Measurements from ENCODE around the gene ZNF236. TPM values are rescaled to one million over a fixed set of nuclear protein-coding genes. Genes with fewer than 3 reads are reported as not detected.

Gene ZNF236
- total RNA-seq, 1 donor from 2014 or later = 18.4 TPM

GRCh38 chr18:76895498-76895897 lies 73.1 kb downstream of the ZNF236 start:
- no peak overlapping the region for H3K27ac Mint-ChIP-seq (ENCODE audit: unreplicated experiment)
- H3K4me1 Mint-ChIP-seq = peaks cover 7% of the 10 kb centered on the region
- TF ChIP-seq, protein P1, sequence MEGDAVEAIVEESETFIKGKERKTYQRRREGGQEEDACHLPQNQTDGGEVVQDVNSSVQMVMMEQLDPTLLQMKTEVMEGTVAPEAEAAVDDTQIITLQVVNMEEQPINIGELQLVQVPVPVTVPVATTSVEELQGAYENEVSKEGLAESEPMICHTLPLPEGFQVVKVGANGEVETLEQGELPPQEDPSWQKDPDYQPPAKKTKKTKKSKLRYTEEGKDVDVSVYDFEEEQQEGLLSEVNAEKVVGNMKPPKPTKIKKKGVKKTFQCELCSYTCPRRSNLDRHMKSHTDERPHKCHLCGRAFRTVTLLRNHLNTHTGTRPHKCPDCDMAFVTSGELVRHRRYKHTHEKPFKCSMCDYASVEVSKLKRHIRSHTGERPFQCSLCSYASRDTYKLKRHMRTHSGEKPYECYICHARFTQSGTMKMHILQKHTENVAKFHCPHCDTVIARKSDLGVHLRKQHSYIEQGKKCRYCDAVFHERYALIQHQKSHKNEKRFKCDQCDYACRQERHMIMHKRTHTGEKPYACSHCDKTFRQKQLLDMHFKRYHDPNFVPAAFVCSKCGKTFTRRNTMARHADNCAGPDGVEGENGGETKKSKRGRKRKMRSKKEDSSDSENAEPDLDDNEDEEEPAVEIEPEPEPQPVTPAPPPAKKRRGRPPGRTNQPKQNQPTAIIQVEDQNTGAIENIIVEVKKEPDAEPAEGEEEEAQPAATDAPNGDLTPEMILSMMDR (conservative IDR thresholded peaks at IDR 0.05) = no peak
- H3K27me3 Mint-ChIP-seq (ENCODE audit: low read depth) = no peaks in the 10 kb centered on the region
- DNase-seq (ENCODE audit: low read depth, low spot score) = no peak
- no peaks in the 10 kb centered on the region for H3K9me3 Mint-ChIP-seq
- H3K36me3 Mint-ChIP-seq (ENCODE audit: low read depth) = peaks cover 49% of the 10 kb centered on the region
- no peak overlapping the region for H3K4me3 Mint-ChIP-seq

DNA sequence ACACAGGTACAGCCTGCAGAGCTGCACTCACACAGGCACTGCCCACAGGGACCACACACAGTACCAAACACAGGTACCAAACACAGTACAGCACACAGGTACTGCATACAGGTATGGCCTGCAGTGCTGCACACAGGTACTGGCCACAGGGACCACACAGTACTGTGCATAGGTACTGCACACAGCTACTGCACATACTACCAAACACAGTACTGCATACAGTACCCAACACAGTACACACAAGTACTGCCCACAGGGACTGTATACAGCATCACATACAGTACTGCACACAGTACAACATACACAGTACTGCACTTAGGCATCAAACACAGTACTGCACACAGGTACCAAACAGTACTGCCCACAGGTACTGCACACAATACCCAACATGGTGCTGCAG lies 74.3 kb downstream of the ZNF236 start:
- no peaks in the 10 kb centered on the region for H3K27me3 Mint-ChIP-seq (ENCODE audit: low read depth)
- H3K36me3 Mint-ChIP-seq (ENCODE audit: low read depth) = peaks cover 47% of the 10 kb centered on the region
- TF ChIP-seq, protein P1 (conservative IDR thresholded peaks at IDR 0.05) = no peak
- no peaks in the 10 kb centered on the region for H3K9me3 Mint-ChIP-seq
- H3K4me3 Mint-ChIP-seq = no peak overlapping the region
- H3K27ac Mint-ChIP-seq (ENCODE audit: unreplicated experiment) = no peak overlapping the region
- H3K4me1 Mint-ChIP-seq = peaks cover 7% of the 10 kb centered on the region
- no peak for DNase-seq (ENCODE audit: low read depth, low spot score)

GRCh38 chr18:76897257-76897656 lies 74.9 kb downstream of the ZNF236 start:
- no peak for DNase-seq (ENCODE audit: low read depth, low spot score)
- H3K4me1 Mint-ChIP-seq = peaks cover 7% of the 10 kb centered on the region
- H3K27me3 Mint-ChIP-seq (ENCODE audit: low read depth) = no peaks in the 10 kb centered on the region
- no peak overlapping the region for H3K27ac Mint-ChIP-seq (ENCODE audit: unreplicated experiment)
- H3K4me3 Mint-ChIP-seq = no peak overlapping the region
- H3K9me3 Mint-ChIP-seq = no peaks in the 10 kb centered on the region
- TF ChIP-seq, protein P1 (conservative IDR thresholded peaks at IDR 0.05) = no peak
- H3K36me3 Mint-ChIP-seq (ENCODE audit: low read depth) = peaks cover 45% of the 10 kb centered on the region

DNA sequence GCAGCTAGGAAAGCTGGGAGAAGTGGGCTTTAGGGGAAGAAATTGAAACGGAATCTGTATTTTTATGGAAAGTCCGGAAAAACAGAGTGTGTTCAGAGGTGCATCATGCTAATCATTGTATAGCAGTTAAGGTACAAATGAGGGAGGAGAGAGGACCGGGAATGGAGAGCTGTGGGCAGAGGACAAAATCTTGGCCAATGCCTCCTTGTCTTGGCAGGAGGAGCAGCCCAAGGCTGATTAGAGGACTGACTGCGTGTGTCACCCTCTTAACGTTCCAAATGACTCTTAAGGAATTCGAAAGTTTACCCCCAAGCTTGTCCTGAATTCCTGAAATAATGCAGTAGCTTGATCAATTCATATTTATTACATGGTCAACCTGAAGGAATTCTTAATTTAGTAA lies 81.0 kb downstream of the ZNF236 start:
- no peaks in the 10 kb centered on the region for H3K4me1 Mint-ChIP-seq
- no peak overlapping the region for H3K4me3 Mint-ChIP-seq
- DNase-seq (ENCODE audit: low read depth, low spot score) = no peak
- H3K36me3 Mint-ChIP-seq (ENCODE audit: low read depth) = peaks cover 15% of the 10 kb centered on the region
- TF ChIP-seq, protein P1 (conservative IDR thresholded peaks at IDR 0.05) = no peak
- no peaks in the 10 kb centered on the region for H3K9me3 Mint-ChIP-seq
- no peak overlapping the region for H3K27ac Mint-ChIP-seq (ENCODE audit: unreplicated experiment)
- no peaks in the 10 kb centered on the region for H3K27me3 Mint-ChIP-seq (ENCODE audit: low read depth)

GRCh38 chr18:76905821-76906220 lies 83.5 kb downstream of the ZNF236 start:
- Mint-ChIP-seq H3K27ac (ENCODE audit: unreplicated experiment) (no peak overlapping the region), H3K9me3 (no peaks in the 10 kb centered on the region), H3K27me3 (ENCODE audit: low read depth) (no peaks in the 10 kb centered on the region), H3K36me3 (ENCODE audit: low read depth) (peaks cover 9% of the 10 kb centered on the region), H3K4me3 (no peak overlapping the region), H3K4me1 (no peaks in the 10 kb centered on the region)
- DNase-seq (ENCODE audit: low read depth, low spot score) = no peak
- TF ChIP-seq, protein P1 (conservative IDR thresholded peaks at IDR 0.05) = no peak

- no peak for DNase-seq (ENCODE audit: low read depth, low spot score)
- Mint-ChIP-seq H3K9me3 (no peaks in the 10 kb centered on the region), H3K4me1 (no peaks in the 10 kb centered on the region), H3K27me3 (ENCODE audit: low read depth) (no peaks in the 10 kb centered on the region), H3K27ac (ENCODE audit: unreplicated experiment) (no peak overlapping the region), H3K4me3 (no peak overlapping the region), H3K36me3 (ENCODE audit: low read depth) (peaks cover 3% of the 10 kb centered on the region)
- TF ChIP-seq, protein P1 (conservative IDR thresholded peaks at IDR 0.05) = no peak
Observed at GRCh38 chr18:76908277-76908676, 85.9 kb downstream of the ZNF236 start.
